HG02798 (cell line): ENCODE data around the gene RIOX2.

ENCODE experiments used
- ATAC-seq: cut with Tn5 transposase; IDR thresholded peaks from one replicate; pipeline ENCODE4 v1.9.1; 2021; ENCODE audit warnings: mild to moderate bottlenecking; ENCODE audit not compliant: unreplicated experiment, poor library complexity

The RIOX2 gene

GRCh38 chr3:97957617-97958311, 14.5 kb downstream of the RIOX2 start:
- no peak for ATAC-seq

GRCh38 chr3:97956051-97956450, 16.2 kb downstream of the RIOX2 start:
- ATAC-seq, result no peak

GRCh38 chr3:97954228-97954827, 17.9 kb downstream of the RIOX2 start:
- ATAC-seq, result peak; percentile 34

- ATAC-seq, result no peak
Measured at GRCh38 chr3:97952872-97953271, 19.4 kb downstream of the RIOX2 start.

GRCh38 chr3:97952280-97952679, 20.0 kb downstream of the RIOX2 start:
- no peak for ATAC-seq

GRCh38 chr3:97950360-97950759, 21.9 kb downstream of the RIOX2 start:
- ATAC-seq, result no peak

GRCh38 chr3:97949743-97950142, 22.5 kb downstream of the RIOX2 start:
- no peak for ATAC-seq

- ATAC-seq, result no peak
Measured at GRCh38 chr3:97949110-97949485, 23.1 kb downstream of the RIOX2 start.

GRCh38 chr3:97948351-97949109, 23.7 kb downstream of the RIOX2 start:
- no peak for ATAC-seq

GRCh38 chr3:97942801-97943546, 29.3 kb downstream of the RIOX2 start:
- no peak for ATAC-seq

- no peak for ATAC-seq
Measured at GRCh38 chr3:97940034-97940433, 32.2 kb downstream of the RIOX2 start.

- ATAC-seq, result no peak
Measured at GRCh38 chr3:97939401-97939800, 32.8 kb downstream of the RIOX2 start.

GRCh38 chr3:97938444-97938843, 33.8 kb downstream of the RIOX2 start:
- no peak for ATAC-seq

- no peak for ATAC-seq
Measured at GRCh38 chr3:97937205-97937604, 35.0 kb downstream of the RIOX2 start.

- ATAC-seq, result no peak
Measured at GRCh38 chr3:97935842-97936241, 36.4 kb downstream of the RIOX2 start.

- no peak for ATAC-seq
Measured at GRCh38 chr3:97934980-97935695, 37.1 kb downstream of the RIOX2 start.

- no peak for ATAC-seq
Measured at GRCh38 chr3:97932387-97932801, 39.8 kb downstream of the RIOX2 start.

GRCh38 chr3:97931218-97931617, 41.0 kb downstream of the RIOX2 start:
- ATAC-seq, result no peak

- ATAC-seq, result no peak
Measured at GRCh38 chr3:97930018-97930417, 42.2 kb downstream of the RIOX2 start.

- ATAC-seq, result no peak
Measured at GRCh38 chr3:97928986-97929385, 43.2 kb downstream of the RIOX2 start.
